CD14-positive monocyte (primary cell): ENCODE data around the gene BOLA3. TPM values are rescaled to one million over a fixed set of nuclear protein-coding genes. Genes with fewer than 3 reads are reported as not detected.

Experiments used
- DNase-seq, 3 donors: peaks; one replicate each; pipeline ENCODE4 v3.0.0-alpha.2; 2011 to 2022
- H2AFZ ChIP-seq: 2 replicates; pipeline ENCODE4 v1.6.0; 2012; ENCODE audit warnings: mild to moderate bottlenecking, low read depth, low read length, inconsistent platforms; ENCODE audit not compliant: insufficient read depth, poor library complexity, severe bottlenecking
- H3K27ac ChIP-seq, 2 donors: 1 replicate in 1 of 2; 2 replicates in 1 of 2; pipeline ENCODE4 v1.5.1; 2012 to 2013; ENCODE audit warnings: low read length in 2 of 2, control low read depth in 1 of 2, inconsistent platforms in 1 of 2, low read depth in 1 of 2, mild to moderate bottlenecking in 1 of 2
- H3K27me3 ChIP-seq, 2 donors: one replicate each; pipeline versions ENCODE4 v1.6.0 to v1.6.1; 2011 to 2013; ENCODE audit warnings: low read length in 2 of 2; ENCODE audit not compliant: control insufficient read depth in 2 of 2, insufficient read depth in 2 of 2
- H3K36me3 ChIP-seq, 2 donors: replicated peaks in 1 of 2; 1 replicate in 1 of 2; 2 replicates in 1 of 2; pipeline versions ENCODE4 v1.5.1 to v1.6.1; 2012 to 2013; ENCODE audit warnings: low read length in 2 of 2, control low read depth in 1 of 2, inconsistent platforms in 1 of 2, mild to moderate bottlenecking in 1 of 2; ENCODE audit not compliant: insufficient read depth in 2 of 2, control insufficient read depth in 1 of 2
- H3K4me1 ChIP-seq, 2 donors: 1 replicate in 1 of 2; 2 replicates in 1 of 2; pipeline versions ENCODE4 v1.5.1 to v1.6.1; 2012 to 2013; ENCODE audit warnings: low read length in 2 of 2, control low read depth in 1 of 2, inconsistent platforms in 1 of 2, mild to moderate bottlenecking in 1 of 2, moderate library complexity in 1 of 2; ENCODE audit not compliant: insufficient read depth in 2 of 2, control insufficient read depth in 1 of 2
- H3K4me2 ChIP-seq: replicated peaks from 2 replicates; pipeline ENCODE3; 2012; ENCODE audit warnings: low read length, moderate library complexity, mild to moderate bottlenecking; ENCODE audit not compliant: poor library complexity, severe bottlenecking; ENCODE audit errors: extremely low read depth
- H3K4me3 ChIP-seq, 3 experiments: fragments of 200-600 bp in 1 of 3; sonication (generic) in 1 of 3; replicated peaks in 1 of 3; 1 replicate in 2 of 3; 2 replicates in 1 of 3; pipeline ENCODE4 v1.5.1; 2011 to 2013; ENCODE audit warnings: low read length in 3 of 3, mild to moderate bottlenecking in 3 of 3, control low read depth in 2 of 3, low read depth in 2 of 3, inconsistent platforms in 1 of 3, moderate library complexity in 1 of 3
- H3K79me2 ChIP-seq: 2 replicates; pipeline ENCODE4 v1.6.0; 2012; ENCODE audit warnings: mild to moderate bottlenecking, control low read depth, inconsistent platforms, low read length, moderate library complexity; ENCODE audit not compliant: insufficient read depth
- H3K9ac ChIP-seq: 2 replicates; pipeline ENCODE4 v1.6.0; 2017; ENCODE audit warnings: low read length, mild to moderate bottlenecking; ENCODE audit not compliant: insufficient read depth, poor library complexity, severe bottlenecking
- H3K9me3 ChIP-seq, 2 donors: replicated peaks in 1 of 2; 1 replicate in 1 of 2; 2 replicates in 1 of 2; pipeline versions ENCODE4 v1.5.1 to v1.6.1; 2012 to 2013; ENCODE audit warnings: low read length in 2 of 2, control low read depth in 1 of 2; ENCODE audit not compliant: control insufficient read depth in 1 of 2, insufficient read depth in 1 of 2
- H4K20me1 ChIP-seq: 2 replicates; pipeline ENCODE4 v1.6.0; 2012; ENCODE audit warnings: mild to moderate bottlenecking, low read length, control low read depth, moderate library complexity; ENCODE audit not compliant: insufficient read depth
- H3K27ac Mint-ChIP-seq, 7 donors: one replicate each; pipeline ENCODE4 v1.8.0; 2020; ENCODE audit warnings: mild to moderate bottlenecking in 7 of 7, mixed read lengths in 7 of 7, moderate library complexity in 6 of 7, inconsistent platforms in 2 of 7
- H3K27me3 Mint-ChIP-seq, 3 donors: one replicate each; pipeline ENCODE4 v1.8.0; 2021 to 2022; ENCODE audit warnings: low read depth in 3 of 3, mild to moderate bottlenecking in 3 of 3, mixed read lengths in 3 of 3, moderate library complexity in 3 of 3, inconsistent platforms in 1 of 3
- H3K36me3 Mint-ChIP-seq, 2 donors: one replicate each; pipeline ENCODE4 v1.8.0; 2020; ENCODE audit warnings: mixed read lengths in 2 of 2, inconsistent platforms in 1 of 2, mild to moderate bottlenecking in 1 of 2
- H3K4me1 Mint-ChIP-seq: one replicate; pipeline ENCODE4 v1.8.0; 2020; ENCODE audit warnings: mild to moderate bottlenecking, mixed read lengths
- H3K4me3 Mint-ChIP-seq, 2 donors: one replicate each; pipeline ENCODE4 v1.8.0; 2020; ENCODE audit warnings: mild to moderate bottlenecking in 2 of 2, mixed read lengths in 2 of 2, moderate library complexity in 1 of 2
- H3K9me3 Mint-ChIP-seq, 7 donors: one replicate each; pipeline ENCODE4 v1.8.0; 2020 to 2022; ENCODE audit warnings: mixed read lengths in 7 of 7, mild to moderate bottlenecking in 6 of 7, moderate library complexity in 6 of 7, inconsistent platforms in 2 of 7
- WGBS: methylation state at CpG from one replicate; pipeline ENCODE4 v1.1.5; 2013; ENCODE audit warnings: missing lambda C conversion rate; ENCODE audit not compliant: insufficient coverage; 5-methylcytosine and 5-hydroxymethylcytosine counted together
- intact Hi-C, 2 donors: fragments of 100-400 bp; cut with micrococcal nuclease; formaldehyde crosslinking; loops; one replicate each; pipeline versions ENCODE4 v1.15.0 to v1.15.1; 2023
- polyA plus RNA-seq, 3 donors: library from polyadenylated mRNA; depleted of rRNA in 1 of 3; unstranded in 2 of 3; stranded (reverse) in 1 of 3; fragments of 300-500 nt in 2 of 3; fragments of >200 nt in 1 of 3; fragmentation: Illumina TruSeq in 2 of 3; gene quantifications; 1 replicate in 2 of 3; 2 replicates in 1 of 3; pipeline ENCODE4 v1.2.3, GENCODE V29; 2012 to 2021
- TF ChIP-seq, protein P1 (sequence below): fragments of 200-600 bp; IDR thresholded peaks from one replicate; pipeline ENCODE4 v1.8.0; 2022; ENCODE audit warnings: antibody characterized with exemption, mild to moderate bottlenecking

Gene BOLA3
- polyA plus RNA-seq, 3 donors, result 3.9 to 8.0 (median 7.7) TPM

DNA sequence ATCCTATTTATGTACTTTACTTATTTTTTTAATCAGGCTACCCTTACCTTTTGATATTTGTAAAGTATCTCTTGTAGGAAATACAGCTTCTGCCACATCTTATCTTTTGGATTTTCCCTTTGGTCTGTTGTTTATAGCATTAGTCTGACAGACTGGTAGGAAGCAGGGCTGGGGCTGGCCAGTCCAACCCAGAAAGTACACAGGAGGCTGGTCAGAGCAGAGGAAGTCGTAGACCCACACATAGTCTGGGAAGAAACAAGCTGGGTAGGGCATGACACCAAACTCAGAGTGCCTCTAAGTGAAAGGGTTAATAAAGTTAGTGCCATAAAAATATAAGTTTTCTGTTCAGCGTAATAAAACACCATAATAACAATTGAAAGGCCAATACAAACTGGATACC, 51.7 kb downstream of the BOLA3 start:
- TF ChIP-seq, protein P1, sequence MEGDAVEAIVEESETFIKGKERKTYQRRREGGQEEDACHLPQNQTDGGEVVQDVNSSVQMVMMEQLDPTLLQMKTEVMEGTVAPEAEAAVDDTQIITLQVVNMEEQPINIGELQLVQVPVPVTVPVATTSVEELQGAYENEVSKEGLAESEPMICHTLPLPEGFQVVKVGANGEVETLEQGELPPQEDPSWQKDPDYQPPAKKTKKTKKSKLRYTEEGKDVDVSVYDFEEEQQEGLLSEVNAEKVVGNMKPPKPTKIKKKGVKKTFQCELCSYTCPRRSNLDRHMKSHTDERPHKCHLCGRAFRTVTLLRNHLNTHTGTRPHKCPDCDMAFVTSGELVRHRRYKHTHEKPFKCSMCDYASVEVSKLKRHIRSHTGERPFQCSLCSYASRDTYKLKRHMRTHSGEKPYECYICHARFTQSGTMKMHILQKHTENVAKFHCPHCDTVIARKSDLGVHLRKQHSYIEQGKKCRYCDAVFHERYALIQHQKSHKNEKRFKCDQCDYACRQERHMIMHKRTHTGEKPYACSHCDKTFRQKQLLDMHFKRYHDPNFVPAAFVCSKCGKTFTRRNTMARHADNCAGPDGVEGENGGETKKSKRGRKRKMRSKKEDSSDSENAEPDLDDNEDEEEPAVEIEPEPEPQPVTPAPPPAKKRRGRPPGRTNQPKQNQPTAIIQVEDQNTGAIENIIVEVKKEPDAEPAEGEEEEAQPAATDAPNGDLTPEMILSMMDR, result no peak
- Histone ChIP-seq H4K20me1 (peaks cover 98% of the 10 kb centered on the region), H3K27me3 (no peaks in the 10 kb centered on the region), H3K4me2 (no peak overlapping the region), H3K9me3 (no peaks in the 10 kb centered on the region), H3K9ac (no peak overlapping the region), H3K27ac (no peak overlapping the region), H2AFZ (no peak overlapping the region), H3K79me2 (no peaks in the 10 kb centered on the region), H3K4me3 (no peak overlapping the region), H3K4me1 (no peaks in the 10 kb centered on the region), H3K36me3 (peaks cover 92 to 100% of the 10 kb centered on the region in 2 donors)
- Mint-ChIP-seq H3K27me3 (peaks cover 0 to 2% (median 0%) of the 10 kb centered on the region in 3 donors), H3K27ac (peak overlapping the region in 1 of 7 donors; percentile 38), H3K36me3 (peaks cover 83 to 98% of the 10 kb centered on the region in 2 donors), H3K4me1 (no peaks in the 10 kb centered on the region), H3K4me3 (no peak overlapping the region), H3K9me3 (no peaks in the 10 kb centered on the region)
- intact Hi-C loops, result no loop called here
- DNase-seq, result no peak
- WGBS, result 100% methylated on average over 1 of the region's 2 CpGs

DNA sequence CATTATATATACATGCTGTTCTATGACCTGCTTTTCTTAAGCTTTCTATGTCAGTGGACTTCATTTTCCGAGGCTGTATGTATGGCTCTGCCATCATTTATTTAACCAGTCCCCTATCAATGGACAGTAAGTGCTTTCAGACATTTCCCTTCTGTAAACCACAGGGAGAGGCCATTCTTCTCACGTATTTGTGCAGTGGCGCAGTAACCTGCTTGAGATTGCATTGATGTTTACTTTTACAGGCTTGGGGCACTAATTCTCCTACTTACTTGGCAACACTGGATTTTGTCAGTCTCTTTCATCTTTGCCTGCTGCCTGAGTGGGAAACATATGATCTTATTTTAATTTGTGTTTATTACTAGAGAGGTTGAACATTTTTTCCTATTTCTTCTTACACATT, 52.1 kb downstream of the BOLA3 start:
- Histone ChIP-seq H3K4me1 (no peaks in the 10 kb centered on the region), H3K79me2 (no peaks in the 10 kb centered on the region), H3K4me3 (no peak overlapping the region), H3K9ac (no peak overlapping the region), H3K9me3 (no peaks in the 10 kb centered on the region), H4K20me1 (peaks cover 98% of the 10 kb centered on the region), H3K36me3 (peaks cover 92 to 100% of the 10 kb centered on the region in 2 donors), H2AFZ (no peak overlapping the region), H3K27me3 (no peaks in the 10 kb centered on the region), H3K27ac (no peak overlapping the region), H3K4me2 (no peak overlapping the region)
- H3K36me3 Mint-ChIP-seq, result peaks cover 83 to 98% of the 10 kb centered on the region in 2 donors
- no CpG with 5 or more reads among the region's 3 CpGs for WGBS
- TF ChIP-seq, protein P1, result no peak
- intact Hi-C loops, result no loop called here
- H3K4me3 Mint-ChIP-seq, result no peak overlapping the region
- DNase-seq, result no peak
- peaks cover 0 to 2% (median 0%) of the 10 kb centered on the region in 3 donors for H3K27me3 Mint-ChIP-seq
- H3K9me3 Mint-ChIP-seq, result no peaks in the 10 kb centered on the region
- H3K4me1 Mint-ChIP-seq, result no peaks in the 10 kb centered on the region
- H3K27ac Mint-ChIP-seq, result peak overlapping the region in 1 of 7 donors; percentile 38
